ENCODE data around the gene ROBO1. TPM values are rescaled to one million over a fixed set of nuclear protein-coding genes. Genes with fewer than 3 reads are reported as not detected.
"Not testable (repeated sequence)": the region's sequence is repeated elsewhere in the genome, so short reads cannot be mapped to it uniquely, and the experiment has no call there.

The ROBO1 gene
- total RNA-seq, 1 donor from 2014 or later, result 0.11 TPM

GRCh38 chr3:78718707-78719106 is 1049.1 kb downstream of the ROBO1 start:
- intact Hi-C loops (cut with micrococcal nuclease), result no loop called here

- intact Hi-C loops (cut with micrococcal nuclease), result no loop called here
These were observed 1050.8 kb downstream of the ROBO1 start for GRCh38 chr3:78717041-78717440.

- intact Hi-C loops (cut with micrococcal nuclease), result no loop called here
These were observed 1054.9 kb downstream of the ROBO1 start for GRCh38 chr3:78712941-78713340.

GRCh38 chr3:78712270-78712669 is 1055.5 kb downstream of the ROBO1 start:
- intact Hi-C loops (cut with micrococcal nuclease), result no loop called here

GRCh38 chr3:78708565-78709073 is 1059.2 kb downstream of the ROBO1 start:
- intact Hi-C loops (cut with micrococcal nuclease), result no loop called here

GRCh38 chr3:78707609-78708008 is 1060.2 kb downstream of the ROBO1 start:
- intact Hi-C loops (cut with micrococcal nuclease), result no loop called here

GRCh38 chr3:78706906-78707523 is 1060.8 kb downstream of the ROBO1 start:
- intact Hi-C loops (cut with micrococcal nuclease), result no loop called here

- intact Hi-C loops (cut with micrococcal nuclease), result no loop called here
These were observed 1063.9 kb downstream of the ROBO1 start for GRCh38 chr3:78703944-78704343.

GRCh38 chr3:78701537-78701936 is 1066.3 kb downstream of the ROBO1 start:
- intact Hi-C loops (cut with micrococcal nuclease), result no loop called here

GRCh38 chr3:78698431-78698830 is 1069.4 kb downstream of the ROBO1 start:
- intact Hi-C loops (cut with micrococcal nuclease), result no loop called here

GRCh38 chr3:78697426-78697825 is 1070.4 kb downstream of the ROBO1 start:
- intact Hi-C loops (cut with micrococcal nuclease), result no loop called here

- intact Hi-C loops (cut with micrococcal nuclease), result no loop called here
These were observed 1077.0 kb downstream of the ROBO1 start for GRCh38 chr3:78690766-78691165.

- intact Hi-C loops (cut with micrococcal nuclease), result no loop called here
These were observed 1078.4 kb downstream of the ROBO1 start for GRCh38 chr3:78689378-78689777.

GRCh38 chr3:78687520-78687919 is 1080.3 kb downstream of the ROBO1 start:
- intact Hi-C loops (cut with micrococcal nuclease), result no loop called here

GRCh38 chr3:78683284-78683683 is 1084.5 kb downstream of the ROBO1 start:
- intact Hi-C loops (cut with micrococcal nuclease), result no loop called here

- intact Hi-C loops (cut with micrococcal nuclease), result not testable (repeated sequence)
These were observed 1092.5 kb downstream of the ROBO1 start for GRCh38 chr3:78675119-78675805.

- intact Hi-C loops (cut with micrococcal nuclease), result no loop called here
These were observed 1097.1 kb downstream of the ROBO1 start for GRCh38 chr3:78670746-78671145.

GRCh38 chr3:78670094-78670493 is 1097.7 kb downstream of the ROBO1 start:
- intact Hi-C loops (cut with micrococcal nuclease), result no loop called here

GRCh38 chr3:78668302-78668701 is 1099.5 kb downstream of the ROBO1 start:
- intact Hi-C loops (cut with micrococcal nuclease), result no loop called here

- intact Hi-C loops (cut with micrococcal nuclease), result no loop called here
These were observed 1101.4 kb downstream of the ROBO1 start for GRCh38 chr3:78666470-78666800.

GRCh38 chr3:78665776-78666469 is 1101.9 kb downstream of the ROBO1 start:
- intact Hi-C loops (cut with micrococcal nuclease), result no loop called here

- intact Hi-C loops (cut with micrococcal nuclease), result no loop called here
These were observed 1102.7 kb downstream of the ROBO1 start for GRCh38 chr3:78665101-78665500.

Data from T-helper 2 cell treated with Interferon-gamma antibody and Interleukin-4, amounts not matched to agents 100 ng/mL and 5 ng/mL, for 36 hours (primary cell).